Neuronal stem cell (in vitro differentiated cells): ENCODE data around the gene CLTCL1.
A peak's percentile ranks its signal among the peaks of the same experiment; 100 is the strongest.

Experiments used
- DNase-seq: peaks from one replicate; pipeline ENCODE4 v3.0.0-alpha.2; 2013; ENCODE audit warnings: low spot score
- H2AFZ ChIP-seq: one replicate; pipeline ENCODE4 v1.6.1; 2013; ENCODE audit warnings: mild to moderate bottlenecking, low read length, inconsistent platforms
- H2AK5ac ChIP-seq: 2 replicates; pipeline ENCODE4 v1.6.1; 2013; ENCODE audit warnings: low read depth, mild to moderate bottlenecking, inconsistent platforms, low read length, moderate library complexity, mixed read lengths
- H2BK120ac ChIP-seq: 2 replicates; pipeline ENCODE4 v1.6.1; 2013; ENCODE audit warnings: low read depth, mild to moderate bottlenecking, inconsistent platforms, low read length, moderate library complexity, mixed read lengths
- H2BK12ac ChIP-seq: one replicate; pipeline ENCODE4 v1.6.1; 2013; ENCODE audit warnings: low read length, inconsistent platforms
- H2BK15ac ChIP-seq: 2 replicates; pipeline ENCODE4 v1.6.1; 2013; ENCODE audit warnings: mild to moderate bottlenecking, low read length, inconsistent platforms, mixed read lengths
- H2BK5ac ChIP-seq: one replicate; pipeline ENCODE4 v1.6.1; 2013; ENCODE audit warnings: inconsistent platforms, mild to moderate bottlenecking, low read length, moderate library complexity
- H3K14ac ChIP-seq: one replicate; pipeline ENCODE4 v1.6.1; 2013; ENCODE audit warnings: low read length, inconsistent platforms
- H3K18ac ChIP-seq: 2 replicates; pipeline ENCODE4 v1.6.1; 2013; ENCODE audit warnings: low read length, inconsistent platforms
- H3K23ac ChIP-seq: 2 replicates; pipeline ENCODE4 v1.6.1; 2013; ENCODE audit warnings: low read depth, mild to moderate bottlenecking, mixed read lengths, low read length, inconsistent platforms; ENCODE audit not compliant: poor library complexity
- H3K27ac ChIP-seq: replicated peaks from 3 replicates; pipeline ENCODE4 v1.5.1; 2013; ENCODE audit warnings: low read length, inconsistent platforms
- H3K27me3 ChIP-seq, 3 experiments: 2 replicates each; pipeline ENCODE4 v1.6.1; 2013; ENCODE audit warnings: low read length in 3 of 3, mild to moderate bottlenecking in 2 of 3, inconsistent platforms in 1 of 3, low read depth in 1 of 3, mixed read lengths in 1 of 3, moderate library complexity in 1 of 3; ENCODE audit not compliant: control insufficient read depth in 3 of 3, insufficient read depth in 3 of 3
- H3K36me3 ChIP-seq, 2 donors: replicated peaks in 1 of 2; 2 replicates each; pipeline ENCODE4 v1.6.1; 2013; ENCODE audit warnings: low read length in 2 of 2; ENCODE audit not compliant: control insufficient read depth in 2 of 2, insufficient read depth in 2 of 2
- H3K4ac ChIP-seq: 2 replicates; pipeline ENCODE4 v1.6.1; 2013; ENCODE audit warnings: inconsistent platforms, mild to moderate bottlenecking, low read length, moderate library complexity
- H3K4me1 ChIP-seq, 2 donors: 1 replicate in 1 of 2; 2 replicates in 1 of 2; pipeline ENCODE4 v1.6.1; 2013; ENCODE audit warnings: low read length in 2 of 2, low read depth in 1 of 2; ENCODE audit not compliant: control insufficient read depth in 2 of 2, insufficient read depth in 1 of 2
- H3K4me2 ChIP-seq: one replicate; pipeline ENCODE4 v1.6.1; 2013; ENCODE audit warnings: mild to moderate bottlenecking, low read length, inconsistent platforms; ENCODE audit not compliant: insufficient read depth, poor library complexity, severe bottlenecking
- H3K4me3 ChIP-seq, 2 donors: 2 replicates each; pipeline ENCODE4 v1.5.1; 2013; ENCODE audit warnings: low read length in 2 of 2, mild to moderate bottlenecking in 2 of 2, inconsistent platforms in 1 of 2, moderate library complexity in 1 of 2
- H3K79me1 ChIP-seq: one replicate; pipeline ENCODE4 v1.6.1; 2013; ENCODE audit warnings: low read depth, mild to moderate bottlenecking, inconsistent platforms, low read length, moderate library complexity
- H3K9ac ChIP-seq: one replicate; pipeline ENCODE4 v1.6.1; 2013; ENCODE audit warnings: mild to moderate bottlenecking, low read depth, low read length, inconsistent platforms; ENCODE audit not compliant: poor library complexity
- H3K9me3 ChIP-seq, 2 donors: replicated peaks in 1 of 2; 2 replicates each; pipeline versions ENCODE3 to v1.6.1; 2013; ENCODE audit warnings: low read length in 2 of 2, mild to moderate bottlenecking in 2 of 2, inconsistent platforms in 1 of 2, low read depth in 1 of 2, mixed read lengths in 1 of 2, moderate library complexity in 1 of 2; ENCODE audit not compliant: control insufficient read depth in 2 of 2, insufficient read depth in 1 of 2
- H4K8ac ChIP-seq: one replicate; pipeline ENCODE4 v1.6.1; 2013; ENCODE audit warnings: low read depth, mild to moderate bottlenecking, inconsistent platforms, low read length, moderate library complexity
- H4K91ac ChIP-seq: one replicate; pipeline ENCODE4 v1.6.1; 2013; ENCODE audit warnings: low read length, low read depth, mild to moderate bottlenecking, inconsistent platforms; ENCODE audit not compliant: poor library complexity
- WGBS, 2 donors: extraction: QIAGEN DNeasy Blood & Tissue Kit; methylation state at CpG; one replicate each; pipeline ENCODE4 v1.1.7; 2013; ENCODE audit warnings: missing lambda C conversion rate in 2 of 2, mixed read lengths in 1 of 2; ENCODE audit not compliant: insufficient read length in 2 of 2, insufficient replicate concordance in 1 of 2; ENCODE audit errors: extremely low coverage in 2 of 2; 5-methylcytosine and 5-hydroxymethylcytosine counted together

Gene CLTCL1

DNA sequence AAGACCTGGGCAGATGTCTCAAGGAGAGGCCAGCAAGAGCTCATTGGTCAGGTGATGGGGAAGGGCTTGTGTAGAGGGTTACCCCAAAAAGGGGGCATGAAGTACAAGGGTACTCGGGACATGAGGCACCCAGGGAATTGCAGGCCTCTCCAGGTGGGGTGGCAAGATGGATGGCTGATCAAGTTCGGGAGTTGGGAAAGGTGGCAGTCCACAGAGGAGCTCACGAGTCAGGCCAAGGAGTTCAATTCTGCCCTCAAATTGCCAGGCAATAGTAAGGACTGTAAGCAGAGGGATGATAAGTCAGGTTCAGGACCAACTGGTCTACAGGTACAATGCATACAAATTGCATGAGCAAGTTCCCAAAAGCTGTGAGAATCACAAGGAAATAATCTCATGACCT is 70.7 kb downstream of the CLTCL1 start:
- no peak overlapping the region for H2AK5ac ChIP-seq
- no peak for DNase-seq
- peaks cover 6% of the 10 kb centered on the region in 2 donors for H3K4me1 ChIP-seq
- no peak overlapping the region for H4K91ac ChIP-seq
- no peak overlapping the region for H3K4me3 ChIP-seq
- H3K18ac ChIP-seq, result no peak overlapping the region
- H3K79me1 ChIP-seq, result no peaks in the 10 kb centered on the region
- H3K36me3 ChIP-seq, result peaks cover 10 to 21% of the 10 kb centered on the region in 2 donors
- no peak overlapping the region for H3K4me2 ChIP-seq
- no peak overlapping the region for H3K9ac ChIP-seq
- H2BK15ac ChIP-seq, result no peak overlapping the region
- H3K23ac ChIP-seq, result no peak overlapping the region
- no peak overlapping the region for H2BK5ac ChIP-seq
- no peaks in the 10 kb centered on the region for H3K9me3 ChIP-seq
- H3K27me3 ChIP-seq, result no peaks in the 10 kb centered on the region
- H4K8ac ChIP-seq, result peak overlapping the region; percentile 77
- H2AFZ ChIP-seq, result no peak overlapping the region
- WGBS, 2 donors, result no CpG with 5 or more reads among the region's 3 CpGs
- H2BK12ac ChIP-seq, result no peak overlapping the region
- H3K27ac ChIP-seq, result no peak overlapping the region
- no peak overlapping the region for H2BK120ac ChIP-seq
- no peak overlapping the region for H3K14ac ChIP-seq
- no peak overlapping the region for H3K4ac ChIP-seq

DNA sequence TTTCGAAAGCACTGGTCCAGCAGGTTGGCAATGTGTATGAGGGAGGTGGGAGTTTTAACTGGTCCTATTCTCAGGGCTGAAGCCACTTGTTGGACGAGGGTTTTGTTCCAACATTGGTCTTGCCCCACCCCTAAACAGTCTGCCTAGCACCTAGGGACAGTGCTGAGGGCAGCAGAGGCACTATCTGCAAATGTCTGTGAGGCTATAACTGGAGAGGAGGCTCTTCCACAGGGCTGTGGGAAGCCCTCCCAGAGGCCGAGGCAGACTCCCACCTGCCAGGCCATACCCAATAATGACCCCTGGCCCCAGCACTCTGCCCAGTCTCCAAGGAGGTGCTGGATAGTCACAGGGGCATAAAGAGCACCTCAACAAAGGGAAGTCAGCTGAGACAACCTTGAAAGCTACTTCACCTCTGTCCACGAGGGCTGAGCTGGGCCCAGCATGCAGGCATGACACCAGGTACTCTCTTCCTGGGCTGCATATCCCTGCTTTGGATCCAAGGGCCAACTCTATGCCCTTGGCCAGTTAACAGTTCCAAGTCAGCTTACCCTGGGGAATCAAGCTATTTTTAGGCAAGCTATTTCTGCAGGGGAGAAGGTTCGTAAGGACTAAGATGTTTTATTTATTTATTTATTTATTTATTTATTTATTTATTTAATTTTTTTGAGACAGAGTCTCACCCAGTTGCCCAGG is 72.8 kb downstream of the CLTCL1 start:
- Histone ChIP-seq H4K91ac (no peak overlapping the region), H3K79me1 (no peaks in the 10 kb centered on the region), H3K27me3 (no peaks in the 10 kb centered on the region), H4K8ac (no peak overlapping the region), H3K18ac (no peak overlapping the region), H3K9me3 (no peaks in the 10 kb centered on the region), H2AFZ (no peak overlapping the region), H2BK12ac (no peak overlapping the region), H3K36me3 (peaks cover 12 to 25% of the 10 kb centered on the region in 2 donors), H3K14ac (peak overlapping the region; percentile 14), H3K9ac (no peak overlapping the region), H3K27ac (no peak overlapping the region), H3K4me2 (no peak overlapping the region), H2AK5ac (no peak overlapping the region), H3K4me3 (no peak overlapping the region), H2BK120ac (no peak overlapping the region), H2BK5ac (no peak overlapping the region), H3K4me1 (peaks cover 8 to 12% of the 10 kb centered on the region in 2 donors), H3K4ac (no peak overlapping the region), H3K23ac (no peak overlapping the region), H2BK15ac (no peak overlapping the region)
- DNase-seq, result no peak
- no CpG with 5 or more reads among the region's 5 CpGs for WGBS, 2 donors

DNA sequence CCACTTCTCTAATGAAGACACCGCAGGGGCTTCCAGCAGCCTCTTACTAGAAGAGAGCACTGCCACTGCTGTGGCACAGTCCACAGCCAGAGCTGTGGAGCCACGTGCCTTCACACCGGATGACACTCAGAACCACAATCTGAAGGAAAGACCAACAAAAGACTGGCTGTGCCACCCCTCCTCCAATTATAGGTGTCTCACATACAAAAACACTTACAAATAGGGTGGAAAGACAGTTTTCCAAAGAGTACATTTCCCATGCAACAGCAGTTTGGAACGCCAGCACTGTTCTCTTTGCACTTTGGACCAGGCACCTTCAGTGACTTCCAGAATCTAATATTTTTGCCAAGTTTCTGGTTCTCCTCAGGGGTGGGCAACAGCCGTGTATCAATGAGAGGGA is 74.9 kb downstream of the CLTCL1 start:
- Histone ChIP-seq H3K4me3 (no peak overlapping the region), H3K27ac (no peak overlapping the region), H2BK15ac (no peak overlapping the region), H4K8ac (no peak overlapping the region), H2AFZ (no peak overlapping the region), H3K4ac (no peak overlapping the region), H2AK5ac (no peak overlapping the region), H3K27me3 (no peaks in the 10 kb centered on the region), H3K36me3 (peaks cover 7 to 14% of the 10 kb centered on the region in 2 donors), H3K79me1 (no peaks in the 10 kb centered on the region), H3K4me2 (no peak overlapping the region), H3K14ac (no peak overlapping the region), H2BK12ac (no peak overlapping the region), H2BK5ac (no peak overlapping the region), H3K9me3 (no peaks in the 10 kb centered on the region), H3K23ac (no peak overlapping the region), H3K4me1 (peaks cover 8 to 20% of the 10 kb centered on the region in 2 donors), H4K91ac (no peak overlapping the region), H3K18ac (no peak overlapping the region), H3K9ac (no peak overlapping the region), H2BK120ac (no peak overlapping the region)
- DNase-seq, result no peak
- WGBS, 2 donors, result no CpG with 5 or more reads among the region's 5 CpGs

DNA sequence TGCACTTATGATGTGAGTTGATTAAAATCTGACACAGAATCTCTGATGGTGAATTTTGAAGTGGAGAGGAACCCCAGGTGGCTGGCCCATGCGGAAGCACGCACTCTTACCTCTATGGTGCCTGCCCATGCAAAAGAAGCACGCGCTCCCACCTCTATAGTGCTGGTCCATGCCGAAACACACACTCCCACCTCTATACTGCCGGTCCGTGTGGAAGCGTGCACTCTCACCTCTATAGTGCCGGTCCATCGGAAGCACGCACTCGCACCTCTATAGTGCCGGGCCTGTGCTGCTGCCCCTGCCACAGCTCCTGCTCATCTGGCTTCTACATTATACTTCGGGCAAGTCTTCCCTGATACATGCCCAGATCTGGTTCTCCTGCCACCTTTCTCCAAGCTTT is 76.2 kb downstream of the CLTCL1 start:
- no CpG with 5 or more reads among the region's 14 CpGs for WGBS, 2 donors
- no peak overlapping the region for H3K4me3 ChIP-seq
- H3K9me3 ChIP-seq, result no peaks in the 10 kb centered on the region
- H2AFZ ChIP-seq, result no peak overlapping the region
- no peak overlapping the region for H3K4ac ChIP-seq
- H2BK12ac ChIP-seq, result no peak overlapping the region
- peak overlapping the region; percentile 6 for H2AK5ac ChIP-seq
- H4K8ac ChIP-seq, result no peak overlapping the region
- peaks cover 5 to 8% of the 10 kb centered on the region in 2 donors for H3K36me3 ChIP-seq
- no peak overlapping the region for H4K91ac ChIP-seq
- H2BK120ac ChIP-seq, result no peak overlapping the region
- DNase-seq, result no peak
- no peak overlapping the region for H2BK15ac ChIP-seq
- no peaks in the 10 kb centered on the region for H3K79me1 ChIP-seq
- H3K23ac ChIP-seq, result no peak overlapping the region
- no peaks in the 10 kb centered on the region for H3K27me3 ChIP-seq
- peaks cover 8 to 20% of the 10 kb centered on the region in 2 donors for H3K4me1 ChIP-seq
- H3K14ac ChIP-seq, result no peak overlapping the region
- peak overlapping the region; percentile 6 for H3K9ac ChIP-seq
- H3K4me2 ChIP-seq, result no peak overlapping the region
- no peak overlapping the region for H3K27ac ChIP-seq
- H3K18ac ChIP-seq, result peak overlapping the region; percentile 8
- H2BK5ac ChIP-seq, result no peak overlapping the region
